HG03066 (cell line): ENCODE measurements around the gene IGSF9B.

Experiments used
- ATAC-seq: cut with Tn5 transposase; IDR thresholded peaks from one replicate; pipeline ENCODE4 v1.9.1; 2021; ENCODE audit warnings: low read depth; ENCODE audit not compliant: unreplicated experiment

Gene IGSF9B

GRCh38 chr11:133886029-133886428 lies 70.7 kb downstream of the IGSF9B start:
- no peak for ATAC-seq

- ATAC-seq: no peak
These were observed 84.6 kb downstream of the IGSF9B start for GRCh38 chr11:133872160-133872559.

GRCh38 chr11:133867456-133867855 lies 89.3 kb downstream of the IGSF9B start:
- ATAC-seq: no peak

GRCh38 chr11:133865466-133865865 lies 91.3 kb downstream of the IGSF9B start:
- ATAC-seq: no peak

- ATAC-seq: no peak
These were observed 92.0 kb downstream of the IGSF9B start for GRCh38 chr11:133864756-133865155.

- ATAC-seq: no peak
These were observed 96.6 kb downstream of the IGSF9B start for GRCh38 chr11:133860151-133860550.
